ENCODE data around the gene PLA2G3.
"Not testable (repeated sequence)": the region's sequence is repeated elsewhere in the genome, so short reads cannot be mapped to it uniquely, and the experiment has no call there.

PLA2G3 gene, protein sequence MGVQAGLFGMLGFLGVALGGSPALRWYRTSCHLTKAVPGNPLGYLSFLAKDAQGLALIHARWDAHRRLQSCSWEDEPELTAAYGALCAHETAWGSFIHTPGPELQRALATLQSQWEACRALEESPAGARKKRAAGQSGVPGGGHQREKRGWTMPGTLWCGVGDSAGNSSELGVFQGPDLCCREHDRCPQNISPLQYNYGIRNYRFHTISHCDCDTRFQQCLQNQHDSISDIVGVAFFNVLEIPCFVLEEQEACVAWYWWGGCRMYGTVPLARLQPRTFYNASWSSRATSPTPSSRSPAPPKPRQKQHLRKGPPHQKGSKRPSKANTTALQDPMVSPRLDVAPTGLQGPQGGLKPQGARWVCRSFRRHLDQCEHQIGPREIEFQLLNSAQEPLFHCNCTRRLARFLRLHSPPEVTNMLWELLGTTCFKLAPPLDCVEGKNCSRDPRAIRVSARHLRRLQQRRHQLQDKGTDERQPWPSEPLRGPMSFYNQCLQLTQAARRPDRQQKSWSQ

DNA sequence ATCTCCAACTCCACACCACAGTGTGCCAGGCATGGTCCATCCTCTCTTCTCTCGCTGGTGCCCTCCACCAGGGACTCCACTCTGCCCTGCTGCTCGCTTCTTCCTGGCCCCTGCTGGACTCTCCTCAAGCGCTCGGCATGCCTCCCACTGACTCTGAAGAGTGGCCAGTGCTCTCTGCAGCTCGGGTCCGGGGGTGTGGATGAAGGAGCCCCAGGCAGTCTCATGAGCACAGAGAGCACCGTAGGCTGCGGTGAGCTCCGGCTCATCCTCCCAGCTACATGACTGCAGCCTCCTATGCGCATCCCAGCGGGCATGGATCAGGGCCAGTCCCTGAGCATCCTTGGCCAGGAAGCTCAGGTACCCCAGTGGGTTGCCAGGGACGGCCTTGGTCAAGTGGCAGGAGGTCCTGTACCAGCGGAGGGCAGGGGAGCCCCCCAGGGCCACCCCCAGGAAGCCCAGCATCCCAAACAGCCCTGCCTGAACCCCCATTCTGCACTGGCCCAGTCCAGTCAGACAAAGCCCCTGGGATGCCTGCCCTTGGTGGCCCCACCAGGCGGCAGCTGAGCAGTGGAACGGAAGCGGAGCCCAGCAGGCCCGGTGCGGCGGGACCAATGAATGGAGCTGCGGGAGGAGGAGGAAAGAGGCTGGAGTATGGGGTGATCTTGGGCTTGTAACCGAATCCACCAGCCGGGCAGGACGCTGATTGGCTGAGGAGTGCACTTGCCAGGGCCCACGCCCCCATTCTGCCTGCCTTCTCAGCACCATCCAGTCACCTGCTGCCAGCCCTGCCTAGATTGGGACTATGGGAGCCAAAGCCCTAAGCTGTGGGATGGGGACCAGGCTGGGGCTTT is at the start of gene PLA2G3:
PLA2G3 (minus strand) TSS at position 643 of the 851 bp plus-strand sequence; CDS start at position 489, 154 bp downstream.
- peak; percentile 87 for DNase-seq

DNA sequence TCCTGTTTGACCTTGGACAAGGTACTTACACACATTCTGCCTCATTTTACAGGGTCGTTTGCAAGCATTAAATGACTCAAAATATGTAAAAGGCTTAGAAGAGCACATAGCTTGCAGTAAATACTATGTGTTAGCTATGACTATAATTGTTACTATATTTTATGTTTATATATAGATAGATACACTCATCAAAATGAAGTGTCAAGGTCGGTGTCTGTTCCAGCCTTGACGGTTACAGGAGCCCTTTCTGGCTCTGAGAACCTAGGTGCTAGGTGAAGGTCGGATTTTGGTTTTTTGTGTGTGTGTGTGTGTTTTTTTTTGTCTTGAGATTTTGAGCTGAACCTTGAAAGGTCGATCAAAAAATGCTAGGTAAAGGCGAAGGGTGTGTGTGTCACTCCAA is 47.3 kb upstream of the PLA2G3 start:
- DNase-seq, result no peak

DNA sequence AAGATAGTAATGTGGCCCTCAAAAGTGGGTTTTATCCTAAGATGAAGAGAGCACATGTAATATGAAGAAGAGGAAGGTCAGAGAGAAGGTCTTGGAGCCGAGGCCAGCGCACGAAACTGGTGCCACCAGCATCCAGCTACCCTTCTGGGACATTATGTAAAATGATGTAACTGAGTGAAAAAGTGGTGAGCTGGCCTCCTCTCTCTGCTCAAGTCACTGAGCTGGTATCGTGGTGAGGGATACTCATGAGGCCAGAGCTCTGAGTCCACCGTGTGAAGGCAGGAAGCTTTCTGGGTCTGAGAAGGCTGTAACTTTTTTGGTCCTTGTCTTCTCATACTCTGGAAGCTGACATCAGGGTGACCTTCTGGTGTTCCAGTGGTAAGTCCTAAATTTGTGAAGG is 44.7 kb upstream of the PLA2G3 start:
- no peak for DNase-seq

DNA sequence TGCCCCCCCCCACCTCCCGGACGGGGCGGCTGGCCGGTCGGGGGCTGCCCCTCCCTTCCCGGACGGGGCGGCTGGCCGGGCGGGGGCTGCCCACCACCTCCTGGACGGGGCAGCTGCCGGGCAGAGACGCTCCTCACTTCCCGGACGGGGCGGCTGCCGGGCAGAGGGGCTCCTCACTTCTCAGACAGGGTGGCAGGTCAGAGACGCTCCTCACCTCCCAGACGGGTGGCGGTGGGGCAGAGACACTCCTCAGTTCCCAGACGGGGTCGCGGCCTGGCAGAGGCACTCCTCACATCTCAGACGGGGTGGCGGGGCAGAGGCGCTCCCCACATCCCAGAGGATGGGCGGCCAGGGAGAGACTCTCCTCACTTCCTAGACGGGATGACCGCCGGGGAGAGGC is 43.7 kb upstream of the PLA2G3 start:
- no peak for DNase-seq

DNA sequence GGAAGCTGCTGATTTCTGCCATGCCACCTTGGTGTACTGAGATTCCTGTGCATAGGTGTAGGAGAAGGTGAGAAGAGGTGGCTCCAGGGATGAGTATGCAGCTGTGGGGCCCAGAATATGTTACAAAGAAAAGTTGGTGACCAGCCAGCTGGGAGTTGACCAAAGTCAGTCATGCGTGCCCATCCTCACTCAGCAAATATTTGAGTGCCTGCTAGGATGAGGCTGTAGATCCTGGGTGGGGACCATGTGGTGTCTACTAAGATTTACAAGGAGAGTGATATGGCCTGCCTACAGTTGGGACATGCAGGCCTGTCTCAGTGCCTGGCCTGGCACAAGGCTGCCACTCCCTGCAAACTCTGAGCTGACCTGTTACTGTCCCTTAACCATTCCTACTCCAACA is 39.0 kb upstream of the PLA2G3 start:
- DNase-seq, result peak; percentile 73

DNA sequence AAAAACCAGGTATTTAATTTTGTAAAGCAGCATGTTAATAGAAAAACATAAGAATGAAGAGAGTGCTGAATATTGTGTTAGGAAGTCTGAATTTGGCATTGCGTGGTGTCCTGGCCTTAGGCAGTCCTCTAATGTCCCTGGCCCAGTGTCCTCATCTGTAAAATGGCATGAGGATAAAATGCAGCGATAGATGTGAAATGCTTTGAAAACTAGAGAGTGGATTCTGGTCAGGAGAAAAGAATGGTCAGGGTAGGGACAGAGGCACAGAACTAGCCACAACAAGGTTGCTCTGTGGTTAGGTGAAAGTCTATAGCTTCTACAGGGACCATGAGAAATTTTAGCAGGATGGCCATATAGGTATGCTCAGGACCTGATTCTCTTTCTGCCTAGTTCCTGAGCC is 38.6 kb upstream of the PLA2G3 start:
- no peak for DNase-seq

DNA sequence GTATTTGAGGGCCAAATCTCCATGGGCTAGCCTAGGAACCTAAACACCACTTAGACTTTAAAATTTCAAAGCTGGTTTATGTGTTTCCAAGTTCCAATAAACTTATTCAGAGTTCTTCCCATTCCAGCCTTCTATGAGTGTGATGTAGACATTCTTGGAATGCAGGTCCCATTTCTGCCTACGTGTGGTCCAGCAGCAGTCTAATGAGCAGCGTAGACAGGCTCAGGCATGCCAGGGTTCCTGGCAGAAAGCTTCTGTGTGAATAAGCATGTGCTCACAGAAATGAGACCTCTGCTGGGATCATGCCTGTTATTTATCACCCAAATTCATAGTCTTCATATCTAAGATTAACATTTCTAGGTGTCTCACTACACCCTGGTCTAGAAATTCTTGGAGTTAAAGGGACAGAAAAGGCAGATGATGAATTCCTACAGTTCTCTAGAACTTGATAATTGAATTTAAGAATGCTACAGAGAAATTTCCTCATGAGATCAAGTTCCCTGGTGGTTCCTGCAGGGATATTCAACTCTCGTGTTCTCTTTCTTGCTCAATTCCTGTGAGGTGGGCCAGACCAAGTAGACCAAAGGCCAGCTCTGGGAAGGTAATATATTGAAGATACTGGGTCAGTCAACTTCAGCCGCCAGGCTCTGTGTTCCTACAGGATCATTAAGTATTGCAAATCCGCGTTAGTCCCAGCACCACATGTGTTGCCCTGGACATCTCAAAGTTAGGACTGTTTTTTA is 37.3 kb upstream of the PLA2G3 start:
- DNase-seq, result no peak

DNA sequence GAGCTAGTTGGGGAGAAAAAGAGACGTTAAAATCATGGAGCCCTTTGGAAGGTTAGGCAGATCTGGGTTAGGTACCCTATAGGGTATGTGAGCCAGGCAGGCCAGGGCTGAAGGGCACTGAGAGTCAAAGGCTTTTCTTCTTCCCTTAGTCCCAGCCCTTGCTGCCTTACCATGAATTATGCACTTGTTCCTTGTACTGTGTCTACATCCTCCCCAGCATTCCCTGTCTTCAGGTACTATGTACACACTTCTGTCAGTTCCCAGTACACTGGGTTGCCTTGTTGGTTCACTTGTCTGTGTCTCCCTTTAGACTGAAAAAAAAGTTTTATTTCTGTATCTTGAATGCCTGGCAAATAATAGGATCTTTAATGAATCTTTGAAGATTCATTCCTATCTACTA is 36.6 kb upstream of the PLA2G3 start:
- no peak for DNase-seq

DNA sequence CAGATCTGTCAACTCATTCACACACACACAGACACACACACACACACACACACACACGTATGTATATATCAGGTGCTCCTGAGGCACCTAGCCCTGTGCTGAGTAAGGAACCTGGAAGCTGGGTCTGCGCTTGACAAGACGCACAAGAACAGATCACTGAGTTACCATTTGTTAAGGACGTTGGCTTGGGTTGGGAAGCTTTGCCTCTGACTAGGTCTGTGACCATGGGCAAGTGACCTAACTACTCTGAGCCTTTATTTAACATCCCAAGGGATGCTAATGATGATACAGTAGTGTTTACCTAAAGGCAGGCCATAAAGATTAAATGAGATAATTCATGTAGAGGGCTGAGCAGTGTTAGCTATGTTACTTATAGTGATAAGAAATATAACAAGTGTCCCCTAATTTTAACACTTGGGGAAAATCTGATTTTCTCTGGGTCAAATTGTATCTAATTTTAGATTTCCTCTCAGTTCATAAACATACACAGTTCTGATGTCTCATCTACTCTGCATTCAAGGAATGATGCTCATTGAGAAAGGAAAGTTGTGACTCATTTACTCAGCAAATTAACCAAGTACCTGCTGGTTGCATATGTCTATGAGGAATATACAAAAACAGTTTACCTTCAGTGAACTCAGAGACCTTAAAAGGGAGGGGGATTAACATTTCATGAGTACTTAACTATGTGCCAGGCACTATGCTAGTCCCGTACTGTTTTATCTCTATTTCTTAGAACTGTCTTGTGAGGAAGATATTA is 33.3 kb upstream of the PLA2G3 start:
- DNase-seq, result no peak

DNA sequence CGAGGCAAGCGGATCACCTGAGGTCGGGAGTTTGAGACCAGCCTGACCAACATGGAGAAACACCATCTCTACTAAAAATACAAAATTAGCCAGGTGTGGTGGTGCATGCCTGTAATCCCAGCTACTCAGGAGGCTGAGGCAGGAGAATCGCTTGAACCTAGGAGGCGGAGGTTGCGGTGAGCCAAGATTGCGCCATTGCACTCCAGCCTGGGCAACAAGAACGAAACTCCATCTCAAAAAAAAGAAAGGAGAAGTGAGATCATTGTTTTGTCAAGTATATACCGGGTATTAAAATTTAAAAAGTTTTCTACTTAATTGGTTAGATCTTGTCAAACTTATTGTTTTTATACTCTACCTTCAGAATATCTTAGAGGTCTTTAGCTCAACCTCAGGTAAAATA is 31.4 kb upstream of the PLA2G3 start:
- not testable (repeated sequence) for DNase-seq

DNA sequence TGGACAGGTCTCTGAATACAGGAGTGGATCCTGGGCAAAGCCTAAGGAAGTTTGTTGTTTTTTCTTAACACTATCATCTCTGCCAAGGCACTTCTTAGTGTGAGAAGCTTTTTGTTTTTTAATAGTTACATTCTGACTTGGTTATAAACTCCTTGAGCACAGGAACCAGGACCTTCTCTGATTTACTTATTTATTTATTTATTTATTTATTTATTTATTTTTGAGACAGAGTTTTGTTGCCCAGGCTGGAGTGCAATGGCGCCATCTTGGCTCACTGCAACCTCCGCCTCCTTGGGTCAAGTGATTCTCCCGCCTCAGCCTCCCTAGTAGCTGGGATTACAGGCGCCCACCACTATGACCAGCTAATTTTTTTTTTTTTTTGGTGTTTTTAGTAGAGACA is 30.7 kb upstream of the PLA2G3 start:
- DNase-seq, result no peak

DNA sequence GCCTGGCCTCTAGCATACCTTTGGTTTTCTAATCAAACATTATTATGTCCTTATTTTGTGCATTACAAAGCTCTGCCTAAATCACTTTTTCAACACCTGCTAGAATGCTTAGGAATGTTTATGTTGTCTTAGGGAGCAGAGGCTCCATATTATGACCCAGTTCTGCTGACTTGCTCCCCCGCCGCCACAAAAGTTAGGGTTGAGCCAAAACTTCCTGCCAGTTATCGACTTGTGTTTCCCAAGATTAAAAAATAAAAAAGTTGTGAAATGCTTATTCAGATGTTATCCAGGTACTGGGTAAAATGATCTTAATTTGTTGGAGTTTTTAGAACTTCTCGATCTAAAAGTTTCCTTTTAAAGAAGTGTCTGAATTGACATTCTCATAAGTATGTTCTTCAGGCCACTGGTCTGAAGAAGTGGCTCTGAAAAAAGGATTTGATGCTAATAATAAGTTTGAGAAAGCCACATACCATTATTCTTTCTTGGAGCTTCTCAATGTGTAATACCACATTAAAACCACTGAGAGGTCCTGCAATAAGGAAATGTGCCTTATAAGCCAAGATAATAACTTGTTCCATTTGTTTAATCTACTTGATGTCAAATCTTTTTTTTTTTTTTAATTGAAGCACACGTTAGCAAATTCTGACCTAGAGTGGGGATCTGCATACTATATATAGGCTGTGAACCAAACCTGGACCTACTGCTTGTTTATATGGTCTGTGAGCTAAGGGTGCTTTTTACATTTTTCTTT is 21.9 kb upstream of the PLA2G3 start:
- DNase-seq, result no peak

DNA sequence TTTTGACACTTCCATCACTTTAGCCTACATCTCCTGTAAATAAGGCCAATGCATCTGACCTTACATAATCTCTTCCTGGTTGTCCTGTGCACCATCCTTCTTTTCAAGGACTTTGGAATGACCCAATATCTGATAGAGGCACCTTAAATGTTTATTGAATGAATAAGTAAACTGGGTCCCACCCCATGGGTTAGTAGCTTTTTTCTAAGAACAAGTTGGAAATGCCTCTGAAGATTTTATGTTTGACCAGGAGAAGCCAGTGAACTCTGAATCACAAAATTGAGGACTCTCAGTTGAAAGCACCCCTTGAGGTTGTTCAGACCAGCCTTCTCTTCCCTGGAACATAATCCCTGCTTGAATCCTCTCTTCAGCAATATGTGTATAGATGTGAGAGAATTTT is 21.1 kb upstream of the PLA2G3 start:
- DNase-seq, result no peak

DNA sequence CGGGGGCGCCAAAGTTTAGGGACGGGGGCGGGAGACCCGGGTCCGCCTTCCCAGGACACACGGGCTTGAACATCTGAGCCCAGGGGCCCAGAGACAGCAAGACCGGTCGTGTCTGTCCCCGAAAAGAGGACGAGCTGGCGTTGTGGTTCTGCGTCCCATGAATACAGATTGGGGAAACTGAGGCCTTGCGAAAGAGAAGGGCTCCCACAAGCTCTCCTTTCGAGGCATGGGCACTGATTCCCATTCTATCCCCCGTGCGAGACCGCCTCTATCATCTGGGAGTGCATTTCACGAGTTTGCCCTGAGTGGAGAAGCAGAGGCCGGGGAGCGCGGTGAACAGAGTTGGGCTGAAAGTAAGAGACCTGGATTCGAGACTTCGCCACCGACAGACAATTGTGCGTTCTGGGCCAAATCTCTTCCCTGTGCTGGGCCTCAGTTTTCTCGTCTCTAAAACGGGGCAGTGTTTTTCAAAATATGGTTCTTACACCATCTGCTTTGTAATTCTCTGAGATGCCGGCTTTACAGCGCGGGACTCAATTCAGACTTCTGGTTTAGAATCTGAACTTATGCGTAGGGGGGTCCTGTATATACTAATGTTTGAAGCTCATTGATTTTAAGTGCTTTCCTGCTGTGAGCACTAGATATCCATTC is 20.1 kb upstream of the PLA2G3 start:
- no peak for DNase-seq

DNA sequence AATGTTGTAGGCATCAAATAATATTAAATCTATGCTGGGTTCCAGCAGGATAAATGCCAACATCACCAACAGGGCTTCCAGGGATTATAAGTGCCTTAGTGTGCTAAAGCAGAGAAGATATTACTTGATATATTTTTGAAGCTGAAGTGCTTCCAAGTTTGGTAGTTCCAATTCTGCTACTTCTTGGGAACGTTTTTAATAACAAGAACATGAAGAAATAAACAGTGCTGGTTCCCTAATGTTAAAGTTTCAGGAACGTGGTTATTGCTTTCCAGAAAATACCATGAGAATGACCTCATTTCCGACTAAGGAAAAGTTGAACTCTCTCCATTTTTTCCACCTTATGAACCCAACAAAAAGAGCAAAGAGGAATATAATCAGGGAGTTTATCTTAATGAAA is 15.1 kb upstream of the PLA2G3 start:
- DNase-seq, result no peak

DNA sequence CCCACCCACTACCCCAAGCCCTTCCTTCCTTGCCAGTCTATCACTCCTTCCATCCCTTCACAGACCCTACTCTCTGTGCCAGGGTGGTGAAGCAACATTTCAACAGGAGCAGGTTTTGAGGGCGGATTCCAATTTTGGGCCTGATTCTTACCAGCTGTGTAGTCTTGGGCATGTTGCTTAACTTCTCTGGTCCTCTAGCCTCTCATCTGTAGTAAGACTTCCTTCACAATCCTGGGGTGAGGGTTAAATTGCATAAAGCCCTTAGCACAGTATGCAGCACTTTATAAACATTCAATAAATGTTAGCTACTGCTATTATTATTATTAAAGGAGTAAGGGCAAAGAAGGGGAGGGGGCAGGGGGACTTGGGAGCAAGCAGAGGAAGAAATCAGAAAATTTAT is 14.7 kb upstream of the PLA2G3 start:
- no peak for DNase-seq

DNA sequence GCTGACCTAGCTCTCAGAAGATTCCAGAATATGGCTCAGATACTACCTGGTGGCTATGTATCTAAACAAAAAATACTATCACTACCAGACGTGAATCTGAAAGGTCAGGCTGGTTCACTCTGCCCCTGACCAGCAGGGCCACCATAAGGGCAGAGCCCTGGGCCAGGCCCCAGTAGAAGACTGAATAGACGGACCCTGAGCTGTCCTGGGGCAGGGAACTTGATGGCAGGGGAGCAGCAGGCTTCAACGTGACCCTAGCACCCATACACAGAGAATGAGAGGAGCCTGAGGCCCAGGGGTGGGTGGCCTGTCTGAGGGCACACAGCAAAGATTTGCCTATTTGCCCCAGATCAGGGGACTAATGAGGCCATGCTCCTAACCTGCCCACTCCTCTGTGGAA is 13.0 kb upstream of the PLA2G3 start:
- no peak for DNase-seq

DNA sequence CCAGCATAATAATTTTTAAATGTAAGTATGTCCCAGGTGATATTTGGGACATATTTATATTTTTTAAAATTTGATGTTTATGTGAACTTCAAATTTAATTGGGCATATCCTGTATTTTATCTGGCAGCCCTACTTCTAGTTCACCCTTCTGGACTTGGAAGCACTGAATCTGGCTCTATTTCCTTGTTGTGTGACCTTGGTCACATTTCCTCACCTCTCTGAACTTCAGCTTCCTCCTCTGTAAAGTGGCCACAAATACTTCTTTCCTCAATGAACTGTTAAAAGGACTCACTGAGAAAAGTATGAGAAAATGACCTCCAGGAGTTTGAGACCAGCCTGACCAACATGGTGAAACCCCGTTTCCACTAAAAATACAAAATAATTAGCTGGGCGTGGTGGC is 11.6 kb upstream of the PLA2G3 start:
- DNase-seq, result no peak

DNA sequence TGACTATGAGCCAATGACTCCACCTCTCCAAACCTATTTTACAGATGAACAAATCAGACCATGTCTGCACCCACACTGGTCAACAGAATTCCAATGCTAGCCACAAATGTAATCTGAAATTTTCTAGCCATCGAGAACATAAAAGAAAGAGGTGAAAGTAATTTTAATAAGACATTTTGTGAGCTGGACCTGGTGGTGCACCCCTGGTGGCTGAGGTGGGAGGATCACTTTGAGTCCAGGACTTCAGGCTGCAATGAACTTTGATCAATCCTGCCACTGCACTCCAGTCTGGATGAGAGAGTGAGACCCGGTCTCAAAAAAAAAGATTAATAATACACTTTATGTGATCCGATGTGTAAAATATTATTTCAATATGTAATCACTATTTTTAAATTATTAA is 10.3 kb upstream of the PLA2G3 start:
- DNase-seq, result no peak

DNA sequence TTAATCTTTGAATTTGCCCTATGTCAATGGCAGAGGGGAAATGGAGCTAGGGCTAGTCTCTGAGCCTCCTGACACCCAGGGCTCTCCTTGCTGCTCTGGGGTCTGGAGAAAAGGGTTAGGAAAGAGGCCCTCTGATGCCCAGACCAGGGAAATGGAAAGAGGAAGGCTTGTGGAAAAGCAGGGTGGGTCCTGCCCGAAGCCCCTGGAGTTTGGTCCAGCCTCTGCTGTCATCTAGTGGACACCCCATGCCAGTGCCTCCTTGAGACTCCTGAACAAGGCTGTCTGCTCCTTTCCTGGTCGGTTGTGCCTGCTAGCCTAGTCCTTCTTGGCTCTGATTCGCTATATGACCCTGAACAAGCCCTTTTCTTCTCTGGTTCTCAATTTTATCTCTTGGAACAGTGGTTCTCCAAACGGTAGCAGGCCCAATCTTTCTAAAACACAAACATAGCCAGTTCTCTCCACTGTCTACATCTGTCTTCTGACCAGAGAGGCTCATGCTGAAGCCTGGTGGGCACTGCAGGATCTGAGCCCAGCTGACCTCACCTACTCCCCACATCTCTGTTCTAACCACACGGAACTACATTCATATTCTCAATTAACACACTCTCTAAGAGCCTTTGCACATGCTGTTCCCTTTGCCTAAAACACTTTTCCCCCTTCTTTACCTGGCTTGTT is 8.8 kb upstream of the PLA2G3 start:
- peak; percentile 8 for DNase-seq

DNA sequence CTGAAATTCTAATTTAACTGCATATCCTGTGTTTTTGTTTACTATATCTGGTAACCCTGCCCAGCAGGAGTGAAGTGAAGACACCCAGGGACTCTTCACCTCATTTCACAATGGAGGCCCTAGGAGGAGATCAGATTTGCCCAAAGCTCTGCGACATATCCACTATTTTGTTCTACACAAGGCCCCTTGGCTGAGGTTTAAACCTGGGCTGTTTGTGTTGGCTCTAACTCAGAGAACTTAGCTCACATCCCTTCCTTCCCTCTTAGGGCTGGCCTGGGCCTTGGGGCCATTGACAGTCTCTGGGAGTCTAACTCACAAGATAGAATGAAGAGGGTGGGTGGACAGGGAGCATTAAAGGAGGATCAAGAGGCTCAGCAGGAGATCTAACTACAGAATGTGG is 8.2 kb upstream of the PLA2G3 start:
- no peak for DNase-seq

Data from NCI-H510A treated with DMSO at 0.1 percent for 48 hours (cell line).